ENCODE data around the gene MEGF11.

DNA sequence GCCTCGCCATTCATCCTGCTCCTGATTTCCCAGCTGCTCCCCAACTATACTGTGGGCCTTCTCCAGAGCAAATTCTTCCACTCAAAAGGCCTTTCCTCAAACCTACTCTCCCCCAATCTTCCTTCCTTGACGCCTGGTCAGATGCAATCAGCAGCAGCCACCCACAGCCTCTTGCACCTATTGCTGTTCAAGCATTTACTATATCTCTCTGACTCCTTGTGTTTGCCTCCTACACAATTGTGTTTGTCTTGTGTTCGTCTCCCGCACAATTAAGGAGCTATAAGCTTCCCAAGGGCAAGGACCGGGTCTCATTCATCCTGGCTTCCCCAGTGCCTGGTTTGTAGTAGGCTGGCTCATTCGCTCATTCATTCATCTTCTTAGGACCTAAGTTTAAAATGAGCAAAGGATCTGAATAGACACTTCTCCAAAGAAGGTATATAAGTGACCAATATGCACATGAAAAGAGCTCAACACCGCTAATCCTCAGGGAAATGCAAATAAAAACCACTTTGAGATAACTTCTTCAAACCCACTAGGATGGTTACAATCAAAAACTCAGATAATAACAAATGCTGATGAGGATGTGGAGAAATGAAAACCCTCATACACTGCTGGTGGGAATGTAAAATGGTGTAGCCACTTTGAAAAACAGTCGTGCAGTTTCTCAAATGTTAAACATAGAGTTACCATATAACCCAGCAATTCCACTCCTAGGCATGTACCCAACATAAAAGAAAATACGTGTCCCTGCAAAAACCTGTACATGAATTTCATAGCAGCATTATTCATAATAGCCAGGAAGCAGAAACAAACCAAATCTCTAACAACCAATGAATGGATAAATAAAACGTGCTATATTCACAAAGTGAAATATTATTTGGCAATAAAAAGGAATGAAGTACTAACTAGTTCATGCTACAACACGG is 31.0 kb downstream of the MEGF11 start:
- TF ChIP-seq, protein P1, sequence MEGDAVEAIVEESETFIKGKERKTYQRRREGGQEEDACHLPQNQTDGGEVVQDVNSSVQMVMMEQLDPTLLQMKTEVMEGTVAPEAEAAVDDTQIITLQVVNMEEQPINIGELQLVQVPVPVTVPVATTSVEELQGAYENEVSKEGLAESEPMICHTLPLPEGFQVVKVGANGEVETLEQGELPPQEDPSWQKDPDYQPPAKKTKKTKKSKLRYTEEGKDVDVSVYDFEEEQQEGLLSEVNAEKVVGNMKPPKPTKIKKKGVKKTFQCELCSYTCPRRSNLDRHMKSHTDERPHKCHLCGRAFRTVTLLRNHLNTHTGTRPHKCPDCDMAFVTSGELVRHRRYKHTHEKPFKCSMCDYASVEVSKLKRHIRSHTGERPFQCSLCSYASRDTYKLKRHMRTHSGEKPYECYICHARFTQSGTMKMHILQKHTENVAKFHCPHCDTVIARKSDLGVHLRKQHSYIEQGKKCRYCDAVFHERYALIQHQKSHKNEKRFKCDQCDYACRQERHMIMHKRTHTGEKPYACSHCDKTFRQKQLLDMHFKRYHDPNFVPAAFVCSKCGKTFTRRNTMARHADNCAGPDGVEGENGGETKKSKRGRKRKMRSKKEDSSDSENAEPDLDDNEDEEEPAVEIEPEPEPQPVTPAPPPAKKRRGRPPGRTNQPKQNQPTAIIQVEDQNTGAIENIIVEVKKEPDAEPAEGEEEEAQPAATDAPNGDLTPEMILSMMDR (IDR thresholded peaks at IDR 0.05): no peak
- TF ChIP-seq POLR2A (IDR thresholded peaks at IDR 0.05): no peak
